A673 (cell line): ENCODE data around the gene EPPIN.

ENCODE experiments used
- EZH2 ChIP-seq: fragments of 200-600 bp; sonication (generic); IDR thresholded peaks from 2 replicates; pipeline ENCODE4 v1.6.1; 2017; ENCODE audit warnings: borderline replicate concordance, low read depth, mild to moderate bottlenecking, mixed read lengths, antibody characterized with exemption, low read length; ENCODE audit not compliant: poor library complexity, severe bottlenecking
- TF ChIP-seq, protein P1 (sequence below): fragments of 300-800, 200-600 bp; sonication (generic); conservative IDR thresholded peaks from 2 replicates; pipeline ENCODE4 v1.5.1; 2017; ENCODE audit warnings: low read depth, mild to moderate bottlenecking, antibody characterized with exemption, low read length, moderate library complexity, mixed read lengths

DNA sequence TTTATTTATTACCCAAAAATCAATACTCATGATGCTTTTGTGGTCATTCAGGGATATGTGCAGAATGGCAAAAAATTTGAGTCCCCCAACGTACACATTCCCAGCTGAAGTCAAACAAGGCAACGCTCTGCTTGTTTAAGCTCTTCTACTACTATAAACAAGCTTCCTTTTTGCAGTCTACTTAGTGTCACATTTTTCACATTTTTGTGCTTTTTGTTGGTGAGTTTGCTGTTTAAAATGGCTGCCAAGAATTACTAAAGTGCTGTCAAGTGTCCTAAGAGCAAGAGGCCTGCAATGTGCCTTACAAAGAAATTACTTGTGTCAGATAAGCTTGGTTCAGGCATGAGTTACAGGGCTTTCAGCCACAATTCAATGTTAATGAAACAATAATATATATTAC is 29.8 kb upstream of the EPPIN start:
- TF ChIP-seq, protein P1, sequence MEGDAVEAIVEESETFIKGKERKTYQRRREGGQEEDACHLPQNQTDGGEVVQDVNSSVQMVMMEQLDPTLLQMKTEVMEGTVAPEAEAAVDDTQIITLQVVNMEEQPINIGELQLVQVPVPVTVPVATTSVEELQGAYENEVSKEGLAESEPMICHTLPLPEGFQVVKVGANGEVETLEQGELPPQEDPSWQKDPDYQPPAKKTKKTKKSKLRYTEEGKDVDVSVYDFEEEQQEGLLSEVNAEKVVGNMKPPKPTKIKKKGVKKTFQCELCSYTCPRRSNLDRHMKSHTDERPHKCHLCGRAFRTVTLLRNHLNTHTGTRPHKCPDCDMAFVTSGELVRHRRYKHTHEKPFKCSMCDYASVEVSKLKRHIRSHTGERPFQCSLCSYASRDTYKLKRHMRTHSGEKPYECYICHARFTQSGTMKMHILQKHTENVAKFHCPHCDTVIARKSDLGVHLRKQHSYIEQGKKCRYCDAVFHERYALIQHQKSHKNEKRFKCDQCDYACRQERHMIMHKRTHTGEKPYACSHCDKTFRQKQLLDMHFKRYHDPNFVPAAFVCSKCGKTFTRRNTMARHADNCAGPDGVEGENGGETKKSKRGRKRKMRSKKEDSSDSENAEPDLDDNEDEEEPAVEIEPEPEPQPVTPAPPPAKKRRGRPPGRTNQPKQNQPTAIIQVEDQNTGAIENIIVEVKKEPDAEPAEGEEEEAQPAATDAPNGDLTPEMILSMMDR, result no peak
- TF ChIP-seq EZH2, result no peak
